ENCODE data around the gene ZNF862. TPM values are rescaled to one million over a fixed set of nuclear protein-coding genes. Genes with fewer than 3 reads are reported as not detected.

Gene ZNF862
- total RNA-seq, 1 donor from 2014 or later = 15.9 TPM

- H3K9me3 Mint-ChIP-seq (ENCODE audit: low read depth) = no peaks in the 10 kb centered on the region
- no peak overlapping the region for H3K4me3 Mint-ChIP-seq (ENCODE audit: unreplicated experiment)
- no peak overlapping the region for H3K27ac Mint-ChIP-seq (ENCODE audit: unreplicated experiment)
- no peak for DNase-seq (ENCODE audit: low spot score)
- no peaks in the 10 kb centered on the region for H3K27me3 Mint-ChIP-seq (ENCODE audit: low read depth)
- peaks cover 2% of the 10 kb centered on the region for H3K36me3 Mint-ChIP-seq (ENCODE audit: low read depth)
- no peak for TF ChIP-seq CTCF (IDR thresholded peaks at IDR 0.05)
- peaks cover 16% of the 10 kb centered on the region for H3K4me1 Mint-ChIP-seq (ENCODE audit: low read depth)
Observed at GRCh38 chr7:149879271-149879743, 41.1 kb downstream of the ZNF862 start.

- no peak for TF ChIP-seq CTCF (IDR thresholded peaks at IDR 0.05)
- H3K36me3 Mint-ChIP-seq (ENCODE audit: low read depth) = peaks cover 2% of the 10 kb centered on the region
- no peak overlapping the region for H3K4me3 Mint-ChIP-seq (ENCODE audit: unreplicated experiment)
- no peak overlapping the region for H3K27ac Mint-ChIP-seq (ENCODE audit: unreplicated experiment)
- H3K27me3 Mint-ChIP-seq (ENCODE audit: low read depth) = no peaks in the 10 kb centered on the region
- H3K4me1 Mint-ChIP-seq (ENCODE audit: low read depth) = peaks cover 19% of the 10 kb centered on the region
- DNase-seq (ENCODE audit: low spot score) = no peak
- H3K9me3 Mint-ChIP-seq (ENCODE audit: low read depth) = no peaks in the 10 kb centered on the region
Observed at GRCh38 chr7:149879766-149880637, 41.8 kb downstream of the ZNF862 start.

DNA sequence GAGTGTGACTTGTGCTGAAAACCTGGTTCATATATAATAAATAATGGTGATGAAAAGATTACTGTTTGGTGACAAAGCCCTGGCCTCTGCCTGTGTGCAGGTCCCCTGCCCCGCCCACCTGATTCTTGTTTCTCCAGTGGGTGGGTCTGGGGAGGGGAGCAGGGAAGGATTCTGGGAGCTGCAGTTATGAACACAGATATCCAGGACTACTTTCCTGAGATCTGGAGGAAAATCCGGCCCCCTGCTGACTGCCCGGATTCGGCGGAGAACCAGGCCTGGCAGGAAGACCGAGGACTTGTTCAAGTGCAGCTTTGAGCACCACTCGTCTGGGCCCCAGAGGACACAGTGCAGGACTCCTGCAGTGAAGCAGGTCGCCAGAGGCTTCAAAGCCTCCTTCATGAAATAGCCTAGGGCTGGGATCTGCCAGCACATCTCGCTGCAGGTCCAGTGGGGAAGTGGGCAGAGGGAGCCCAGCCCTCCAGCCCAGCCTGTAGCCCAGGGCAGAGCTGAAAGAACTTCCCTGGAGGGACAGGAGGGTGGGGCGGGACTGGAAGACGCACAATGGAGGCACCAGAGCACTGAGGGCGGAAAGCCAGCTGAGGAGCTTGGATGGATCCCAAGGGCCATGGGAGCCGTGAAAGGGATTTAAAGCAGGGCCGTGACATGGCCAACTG, 42.6 kb downstream of the ZNF862 start:
- TF ChIP-seq CTCF (IDR thresholded peaks at IDR 0.05) = no peak
- Mint-ChIP-seq H3K9me3 (ENCODE audit: low read depth) (no peaks in the 10 kb centered on the region), H3K4me1 (ENCODE audit: low read depth) (peaks cover 26% of the 10 kb centered on the region), H3K4me3 (ENCODE audit: unreplicated experiment) (no peak overlapping the region), H3K27me3 (ENCODE audit: low read depth) (no peaks in the 10 kb centered on the region), H3K36me3 (ENCODE audit: low read depth) (peaks cover 2% of the 10 kb centered on the region), H3K27ac (ENCODE audit: unreplicated experiment) (no peak overlapping the region)
- DNase-seq (ENCODE audit: low spot score) = no peak

- Mint-ChIP-seq H3K27me3 (ENCODE audit: low read depth) (no peaks in the 10 kb centered on the region), H3K36me3 (ENCODE audit: low read depth) (peaks cover 2% of the 10 kb centered on the region), H3K9me3 (ENCODE audit: low read depth) (no peaks in the 10 kb centered on the region), H3K4me1 (ENCODE audit: low read depth) (peaks cover 32% of the 10 kb centered on the region), H3K4me3 (ENCODE audit: unreplicated experiment) (no peak overlapping the region), H3K27ac (ENCODE audit: unreplicated experiment) (no peak overlapping the region)
- DNase-seq (ENCODE audit: low spot score) = no peak
- TF ChIP-seq CTCF (IDR thresholded peaks at IDR 0.05) = no peak
Observed at GRCh38 chr7:149881328-149882247, 43.4 kb downstream of the ZNF862 start.
